22Rv1 (cell line): ENCODE data around the gene SSTR3.

Source experiments
- H3K27ac ChIP-seq: fragments of 450-650 bp; 2 replicates; pipeline ENCODE4 v1.5.1; 2017
- CTCF ChIP-seq: fragments of 450-650 bp; IDR thresholded peaks from 2 replicates; pipeline ENCODE4 v1.5.1; 2017; ENCODE audit warnings: mild to moderate bottlenecking
- ZFX ChIP-seq: fragments of 450-650 bp; IDR thresholded peaks from 2 replicates; pipeline ENCODE4 v1.6.1; 2017; ENCODE audit warnings: antibody characterized with exemption, borderline replicate concordance

SSTR3 gene

GRCh38 chr22:37194750-37195149 lies 17.5 kb downstream of the SSTR3 start:
- TF ChIP-seq ZFX (no peak), CTCF (no peak)
- no peak overlapping the region for H3K27ac ChIP-seq

DNA sequence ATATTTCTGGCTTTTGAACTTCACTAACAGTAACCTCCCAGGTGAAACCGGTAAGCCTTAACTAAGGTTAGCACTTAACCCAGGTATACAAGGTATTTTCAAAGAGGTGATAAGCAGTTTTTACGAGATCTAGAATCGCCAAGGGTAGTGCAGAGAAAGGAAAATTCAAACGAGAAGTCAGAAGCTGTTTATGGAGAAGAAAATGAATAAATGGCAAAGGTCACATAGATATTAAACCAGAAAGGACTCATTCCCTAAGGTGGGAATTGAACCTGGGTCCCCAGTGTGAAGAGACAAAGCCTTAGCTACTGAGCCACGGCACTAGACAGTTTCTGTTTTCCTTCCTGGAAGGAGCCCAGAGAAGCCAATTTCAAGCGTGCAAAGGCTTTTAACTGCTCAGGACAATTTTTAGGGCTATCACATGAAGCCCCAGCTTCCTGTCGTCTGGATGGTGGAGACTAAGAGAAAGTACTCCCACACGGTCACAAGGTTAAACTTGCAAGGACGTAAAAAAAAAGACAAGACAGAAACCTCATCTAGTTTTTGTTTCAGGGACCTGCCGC lies 18.6 kb downstream of the SSTR3 start:
- H3K27ac ChIP-seq: no peak overlapping the region
- no peak for TF ChIP-seq ZFX
- TF ChIP-seq CTCF: no peak

DNA sequence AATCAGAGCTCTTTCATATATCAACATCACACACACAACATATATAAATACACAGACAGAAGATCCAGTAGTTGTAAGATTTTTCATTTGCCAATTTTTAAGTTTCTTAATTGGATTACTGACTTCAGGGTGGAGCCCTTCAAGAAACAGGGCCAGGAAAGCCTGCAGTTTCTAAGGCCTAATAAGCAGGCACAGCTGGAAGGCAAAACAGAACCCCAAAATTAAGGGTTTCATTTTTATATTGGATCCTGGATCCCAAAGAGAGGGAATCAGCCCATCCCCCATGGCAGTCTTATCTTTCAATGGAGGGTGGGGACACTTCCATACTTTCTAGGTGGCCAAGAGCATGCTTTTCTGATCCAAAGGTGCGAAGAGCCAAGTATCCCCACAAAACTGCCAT lies 19.5 kb downstream of the SSTR3 start:
- TF ChIP-seq CTCF (no peak), ZFX (no peak)
- H3K27ac ChIP-seq: no peak overlapping the region

GRCh38 chr22:37192204-37192603 lies 20.1 kb downstream of the SSTR3 start:
- TF ChIP-seq ZFX (no peak), CTCF (no peak)
- H3K27ac ChIP-seq: no peak overlapping the region

DNA sequence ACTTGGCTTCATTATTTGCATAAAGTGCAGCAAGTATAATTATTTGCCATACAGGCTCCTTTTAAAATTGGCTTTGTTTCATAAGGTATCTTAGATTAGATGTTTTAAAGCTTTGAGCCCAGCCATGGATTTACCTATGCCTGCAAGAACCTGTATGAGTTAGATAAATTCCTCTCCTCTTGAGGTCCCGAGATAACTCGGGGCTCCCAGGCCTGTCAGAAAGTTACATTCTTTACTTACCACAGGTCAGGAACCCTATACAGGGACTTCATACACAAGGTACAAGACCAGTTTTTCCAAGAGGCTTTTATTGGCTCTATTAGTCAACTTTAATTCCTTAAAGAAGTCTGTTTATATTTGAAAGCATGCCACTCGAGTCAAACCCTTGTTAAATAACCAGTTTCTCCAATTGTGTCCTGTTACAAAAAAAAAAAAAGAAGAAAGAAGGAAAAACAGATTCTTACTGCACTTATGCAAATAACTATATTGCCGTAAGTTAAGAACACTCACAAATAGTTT lies 22.0 kb downstream of the SSTR3 start:
- no peak overlapping the region for H3K27ac ChIP-seq
- TF ChIP-seq CTCF: no peak
- TF ChIP-seq ZFX: no peak

DNA sequence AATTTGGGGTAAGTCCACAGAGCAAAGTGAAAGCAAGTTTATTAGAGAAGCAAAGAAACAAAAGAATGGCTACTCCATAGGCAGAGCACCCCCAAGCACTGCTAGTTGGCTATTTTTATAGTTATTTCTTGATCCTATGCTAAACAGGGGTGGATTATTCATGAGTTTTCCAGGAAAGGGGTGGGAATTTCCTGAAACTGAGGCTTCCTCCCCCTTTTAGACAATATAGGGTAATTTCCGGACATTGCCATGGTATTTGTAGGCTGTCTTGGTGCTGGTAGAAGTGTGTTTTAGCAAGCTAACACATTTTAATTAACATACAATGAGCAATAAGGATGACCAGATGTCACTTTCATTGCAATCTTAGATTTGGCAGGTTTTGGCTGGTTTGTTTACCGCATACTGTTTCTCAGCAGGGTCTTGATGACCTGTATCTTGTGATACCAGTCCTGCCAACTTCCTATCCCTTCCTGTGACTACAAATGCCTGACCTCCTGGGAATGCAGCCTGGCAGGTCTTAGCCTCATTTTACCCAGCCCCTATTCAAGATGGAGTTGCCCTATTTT lies 23.3 kb downstream of the SSTR3 start:
- TF ChIP-seq CTCF: no peak
- TF ChIP-seq ZFX: no peak

GRCh38 chr22:37187891-37188761 lies 24.2 kb downstream of the SSTR3 start, which contains the start of gene C1QTNF6:
Gene C1QTNF6, minus strand, starts transcription at chr22:37188247. Its CDS starts 34 bp downstream, at chr22:37188213.
- H3K27ac ChIP-seq: no peak within 1 kb of the TSS
- TF ChIP-seq CTCF (no peak), ZFX (no peak)

More for the DNA sequence above, 23.3 kb downstream of the SSTR3 start:
- no peak overlapping the region for H3K27ac ChIP-seq
